Retinal pigment epithelial cell (primary cell): ENCODE data around the gene UBE2G1.
"Not testable (repeated sequence)": the region's sequence is repeated elsewhere in the genome, so short reads cannot be mapped to it uniquely, and the experiment has no call there.

Experiments
- DNase-seq: peaks from one replicate; pipeline ENCODE4 v3.0.0-alpha.2; 2010; ENCODE audit warnings: low read depth
- H3K4me3 ChIP-seq: 2 replicates; pipeline ENCODE4 v1.5.1; 2011; ENCODE audit warnings: mild to moderate bottlenecking, low read length, control low read depth, moderate library complexity
- CTCF ChIP-seq: conservative IDR thresholded peaks from 2 replicates; pipeline ENCODE4 v1.5.1; 2011; ENCODE audit warnings: low read depth, low read length, control low read depth, inconsistent platforms

The UBE2G1 gene

GRCh38 chr17:4389079-4389478 lies 22.6 kb upstream of the UBE2G1 start:
- no peak overlapping the region for H3K4me3 ChIP-seq
- no peak for DNase-seq
- TF ChIP-seq CTCF = no peak

- TF ChIP-seq CTCF = no peak
Measured at GRCh38 chr17:4387137-4387536, 20.7 kb upstream of the UBE2G1 start.

GRCh38 chr17:4386406-4386805 lies 19.9 kb upstream of the UBE2G1 start:
- DNase-seq = no peak
- TF ChIP-seq CTCF = no peak
- H3K4me3 ChIP-seq = no peak overlapping the region

More at GRCh38 chr17:4387137-4387536, 20.7 kb upstream of the UBE2G1 start:
- no peak for DNase-seq
- no peak overlapping the region for H3K4me3 ChIP-seq

- DNase-seq = peak; percentile 37
- H3K4me3 ChIP-seq = no peak overlapping the region
- TF ChIP-seq CTCF = no peak
Measured at GRCh38 chr17:4381690-4382671, 15.5 kb upstream of the UBE2G1 start.

GRCh38 chr17:4378626-4379025 lies 12.2 kb upstream of the UBE2G1 start:
- no peak for TF ChIP-seq CTCF
- DNase-seq = no peak
- no peak overlapping the region for H3K4me3 ChIP-seq

- not testable (repeated sequence) for DNase-seq
Measured at GRCh38 chr17:4377247-4377646, 10.8 kb upstream of the UBE2G1 start.

GRCh38 chr17:4375796-4376440 lies 9.4 kb upstream of the UBE2G1 start:
- DNase-seq = not testable (repeated sequence)

More at GRCh38 chr17:4377247-4377646, 10.8 kb upstream of the UBE2G1 start:
- not testable (repeated sequence) for H3K4me3 ChIP-seq

GRCh38 chr17:4375039-4375748 lies 8.7 kb upstream of the UBE2G1 start:
- no peak for TF ChIP-seq CTCF
- H3K4me3 ChIP-seq = no peak overlapping the region
- DNase-seq = no peak

More at GRCh38 chr17:4375796-4376440, 9.4 kb upstream of the UBE2G1 start:
- H3K4me3 ChIP-seq = not testable (repeated sequence)
